Mucosa of descending colon (tissue), 3 donors: ENCODE results near the gene C4orf51. TPM values are rescaled to one million over a fixed set of nuclear protein-coding genes. Genes with fewer than 3 reads are reported as not detected.

Source experiments
- ATAC-seq: fragments of 200-7000 bp; cut with Tn5 transposase; one replicate; pipeline ENCODE4 v1.9.1; 2020; ENCODE audit warnings: mild to moderate bottlenecking, moderate library complexity
- DNase-seq, 3 donors: peaks; one replicate each; pipeline ENCODE4 v3.0.0-alpha.2; 2020
- H3K36me3 ChIP-seq: fragments of 200-600 bp; one replicate; pipeline ENCODE4 v1.8.0; 2021; ENCODE audit warnings: low read depth, mild to moderate bottlenecking
- H3K4me1 ChIP-seq: fragments of 200-600 bp; one replicate; pipeline ENCODE4 v1.8.0; 2021; ENCODE audit warnings: low read depth, mild to moderate bottlenecking
- H3K4me3 ChIP-seq: fragments of 200-600 bp; one replicate; pipeline ENCODE4 v1.8.0; 2021; ENCODE audit warnings: mild to moderate bottlenecking
- H3K9me3 ChIP-seq: fragments of 200-600 bp; one replicate; pipeline ENCODE4 v1.8.0; 2021; ENCODE audit warnings: mild to moderate bottlenecking
- CTCF ChIP-seq: fragments of 200-600 bp; IDR thresholded peaks from one replicate; pipeline ENCODE4 v1.8.0; 2022; ENCODE audit warnings: antibody characterized with exemption, mild to moderate bottlenecking
- intact Hi-C, 2 donors: fragments of 100-400 bp; cut with DNase I in 1 of 2; cut with micrococcal nuclease in 1 of 2; formaldehyde crosslinking; loops; one replicate each; pipeline versions ENCODE4 v1.11.0 to v1.11.1; 2022; cut with DNase I, micrococcal nuclease
- total RNA-seq, 3 donors: library from RNA; stranded (reverse); fragmentation: NEBNext Ultra II Directional in 2 of 3; extraction: Animal tissue kit (Norgen Biotek cat#: 25700) in 2 of 3; gene quantifications; one replicate each; pipeline versions ENCODE4 v1.2.1 to v1.2.4, GENCODE V29; 2021 to 2023
- donor health status: DM: no; HTN: no; CAD: no; lungs with moderate emphysema.
- donor health status: DM: no; HTN: no; CAD: no.
- donor health status: DM: no; HTN: yes; CAD: no.

The C4orf51 gene
- total RNA-seq, 3 donors from 2014 or later: not detected

GRCh38 chr4:145757188-145757587 lies 77.2 kb downstream of the C4orf51 start:
- intact Hi-C loops: no loop called here
- Histone ChIP-seq H3K36me3 (no peaks in the 10 kb centered on the region), H3K4me3 (no peak overlapping the region), H3K4me1 (no peaks in the 10 kb centered on the region), H3K9me3 (no peaks in the 10 kb centered on the region)
- ATAC-seq: no peak
- TF ChIP-seq CTCF: no peak
- DNase-seq: no peak

GRCh38 chr4:145760176-145760575 lies 80.2 kb downstream of the C4orf51 start:
- intact Hi-C loops: no loop called here
- DNase-seq: no peak
- no peaks in the 10 kb centered on the region for H3K4me1 ChIP-seq
- TF ChIP-seq CTCF: no peak
- no peak overlapping the region for H3K4me3 ChIP-seq
- no peak for ATAC-seq
- no peaks in the 10 kb centered on the region for H3K9me3 ChIP-seq
- H3K36me3 ChIP-seq: no peaks in the 10 kb centered on the region

- TF ChIP-seq CTCF: no peak
- no peaks in the 10 kb centered on the region for H3K4me1 ChIP-seq
- no peak overlapping the region for H3K4me3 ChIP-seq
- intact Hi-C loops: no loop called here
- H3K36me3 ChIP-seq: no peaks in the 10 kb centered on the region
- no peaks in the 10 kb centered on the region for H3K9me3 ChIP-seq
- ATAC-seq (no peak), DNase-seq (peak in 1 of 3 donors; percentile 53)
These were observed 81.3 kb downstream of the C4orf51 start for GRCh38 chr4:145760961-145761929.

- H3K9me3 ChIP-seq: no peaks in the 10 kb centered on the region
- ATAC-seq (no peak), DNase-seq (no peak)
- no peak overlapping the region for H3K4me3 ChIP-seq
- no peaks in the 10 kb centered on the region for H3K4me1 ChIP-seq
- intact Hi-C loops: no loop called here
- TF ChIP-seq CTCF: no peak
- no peaks in the 10 kb centered on the region for H3K36me3 ChIP-seq
These were observed 82.8 kb downstream of the C4orf51 start for GRCh38 chr4:145762719-145763118.

GRCh38 chr4:145763399-145763798 lies 83.5 kb downstream of the C4orf51 start:
- Histone ChIP-seq H3K36me3 (no peaks in the 10 kb centered on the region), H3K4me1 (no peaks in the 10 kb centered on the region), H3K9me3 (no peaks in the 10 kb centered on the region), H3K4me3 (no peak overlapping the region)
- no peak for TF ChIP-seq CTCF
- ATAC-seq (no peak), DNase-seq (no peak)
- intact Hi-C loops: no loop called here
